Mesothelial cell of epicardium (in vitro differentiated cells): ENCODE results near the gene IGFLR1. TPM values are rescaled to one million over a fixed set of nuclear protein-coding genes. Genes with fewer than 3 reads are reported as not detected.

Experiments
- DNase-seq, 2 experiments: peaks; one replicate each; pipeline ENCODE4 v3.0.0; 2021; ENCODE audit warnings: low spot score in 2 of 2; ENCODE audit not compliant: unreplicated experiment in 2 of 2
- H3K27ac Mint-ChIP-seq: 2 replicates; pipeline ENCODE4 v1.8.0; 2021; ENCODE audit warnings: mixed read lengths
- H3K27me3 Mint-ChIP-seq: 2 replicates; pipeline ENCODE4 v1.8.0; 2021; ENCODE audit warnings: low read depth, mixed read lengths
- H3K36me3 Mint-ChIP-seq: 2 replicates; pipeline ENCODE4 v1.8.0; 2021; ENCODE audit warnings: mixed read lengths
- H3K4me1 Mint-ChIP-seq: 2 replicates; pipeline ENCODE4 v1.8.0; 2021; ENCODE audit warnings: mixed read lengths
- H3K4me3 Mint-ChIP-seq: 2 replicates; pipeline ENCODE4 v1.8.0; 2021; ENCODE audit warnings: mild to moderate bottlenecking, moderate library complexity, mixed read lengths
- H3K9me3 Mint-ChIP-seq: 2 replicates; pipeline ENCODE4 v1.8.0; 2021; ENCODE audit warnings: mixed read lengths
- CTCF ChIP-seq: fragments of 200-600 bp; sonication (generic); IDR thresholded peaks from one replicate; pipeline ENCODE4 v1.5.0; 2021; ENCODE audit warnings: antibody characterized with exemption; ENCODE audit not compliant: unreplicated experiment
- total RNA-seq: library from RNA; stranded (reverse); gene quantifications from 3 replicates; pipeline ENCODE4 v1.2.1, GENCODE V29; 2021

The IGFLR1 gene, protein sequence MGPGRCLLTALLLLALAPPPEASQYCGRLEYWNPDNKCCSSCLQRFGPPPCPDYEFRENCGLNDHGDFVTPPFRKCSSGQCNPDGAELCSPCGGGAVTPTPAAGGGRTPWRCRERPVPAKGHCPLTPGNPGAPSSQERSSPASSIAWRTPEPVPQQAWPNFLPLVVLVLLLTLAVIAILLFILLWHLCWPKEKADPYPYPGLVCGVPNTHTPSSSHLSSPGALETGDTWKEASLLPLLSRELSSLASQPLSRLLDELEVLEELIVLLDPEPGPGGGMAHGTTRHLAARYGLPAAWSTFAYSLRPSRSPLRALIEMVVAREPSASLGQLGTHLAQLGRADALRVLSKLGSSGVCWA
- total RNA-seq: 2.7 to 3.2 TPM (median 2.8 TPM) in 3 replicates

DNA sequence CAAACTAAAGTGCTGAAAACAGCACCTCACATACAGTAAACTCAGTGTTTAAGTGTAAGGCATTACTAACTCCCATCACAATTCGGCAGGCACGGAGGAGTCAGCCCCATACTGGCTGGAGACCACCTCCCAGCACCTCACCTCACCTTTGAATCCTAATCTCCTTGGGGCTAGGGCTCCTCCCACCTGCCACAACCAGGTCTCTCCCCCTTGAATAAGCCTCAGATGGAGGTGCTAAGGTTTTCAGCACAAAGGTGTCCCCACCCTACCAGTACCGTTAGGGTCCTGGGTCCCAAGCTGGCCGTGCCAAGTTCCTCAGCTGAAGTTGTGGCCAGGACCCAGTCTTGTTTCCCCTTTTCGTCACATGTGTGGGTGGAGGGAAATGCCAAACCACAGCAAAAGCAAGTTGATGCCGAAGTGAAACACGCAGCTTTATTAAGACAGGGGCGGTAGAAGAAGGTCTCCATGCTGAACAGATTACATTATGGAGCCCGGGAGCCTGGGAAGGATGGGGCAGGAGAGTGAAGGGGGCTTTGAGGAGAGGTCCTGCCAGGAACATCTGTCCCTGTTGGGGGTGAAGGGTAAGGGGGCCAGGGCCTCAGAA is at the start of gene IGFLR1:
TSS of gene IGFLR1 (minus strand) at position 332 of the 604 bp plus-strand sequence. CDS start 1,272 bp downstream, outside the sequence.
- Mint-ChIP-seq H3K4me3 (peak within 1 kb of the TSS; percentile 26), H3K9me3 (no peaks in the 10 kb centered on the region), H3K36me3 (peaks cover 11% of the 10 kb centered on the region), H3K27me3 (no peaks in the 10 kb centered on the region), H3K4me1 (peaks cover 26% of the 10 kb centered on the region), H3K27ac (peak within 1 kb of the TSS; percentile 43)
- TF ChIP-seq CTCF: no peak
- no peak for DNase-seq

DNA sequence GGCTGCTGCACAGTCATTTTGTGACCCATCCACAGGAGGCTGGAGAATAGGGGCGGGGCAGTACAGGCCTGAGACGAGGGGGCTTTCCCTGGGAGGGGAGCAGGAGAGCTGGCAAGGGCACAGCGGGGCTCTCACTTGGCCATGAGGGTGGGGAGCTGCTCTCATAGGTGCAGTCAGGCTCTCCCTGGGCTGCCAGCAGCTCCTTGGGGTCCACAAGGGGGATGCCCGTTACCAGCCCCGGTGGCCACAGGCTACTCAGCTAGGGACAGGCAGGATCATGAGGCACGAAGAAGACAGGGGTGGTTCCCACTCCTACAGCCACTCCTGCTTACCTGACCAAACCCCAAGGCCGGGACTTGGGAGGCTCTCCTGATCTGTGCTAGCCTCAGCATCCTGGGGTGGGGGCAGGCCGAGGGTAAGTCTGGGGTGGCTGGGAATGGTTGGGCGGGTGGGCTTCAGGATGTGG is 49.6 kb upstream of the IGFLR1 start:
- H3K27ac Mint-ChIP-seq: no peak overlapping the region
- peaks cover 29% of the 10 kb centered on the region for H3K27me3 Mint-ChIP-seq
- H3K4me3 Mint-ChIP-seq: no peak overlapping the region
- H3K9me3 Mint-ChIP-seq: no peaks in the 10 kb centered on the region
- no peaks in the 10 kb centered on the region for H3K36me3 Mint-ChIP-seq
- DNase-seq: no peak
- TF ChIP-seq CTCF: no peak
- H3K4me1 Mint-ChIP-seq: no peaks in the 10 kb centered on the region

GRCh38 chr19:35790981-35791813 is 48.9 kb upstream of the IGFLR1 start:
- Mint-ChIP-seq H3K36me3 (no peaks in the 10 kb centered on the region), H3K9me3 (no peaks in the 10 kb centered on the region), H3K4me1 (no peaks in the 10 kb centered on the region), H3K27ac (no peak overlapping the region), H3K27me3 (peaks cover 23% of the 10 kb centered on the region), H3K4me3 (no peak overlapping the region)
- no peak for TF ChIP-seq CTCF
- no peak for DNase-seq

DNA sequence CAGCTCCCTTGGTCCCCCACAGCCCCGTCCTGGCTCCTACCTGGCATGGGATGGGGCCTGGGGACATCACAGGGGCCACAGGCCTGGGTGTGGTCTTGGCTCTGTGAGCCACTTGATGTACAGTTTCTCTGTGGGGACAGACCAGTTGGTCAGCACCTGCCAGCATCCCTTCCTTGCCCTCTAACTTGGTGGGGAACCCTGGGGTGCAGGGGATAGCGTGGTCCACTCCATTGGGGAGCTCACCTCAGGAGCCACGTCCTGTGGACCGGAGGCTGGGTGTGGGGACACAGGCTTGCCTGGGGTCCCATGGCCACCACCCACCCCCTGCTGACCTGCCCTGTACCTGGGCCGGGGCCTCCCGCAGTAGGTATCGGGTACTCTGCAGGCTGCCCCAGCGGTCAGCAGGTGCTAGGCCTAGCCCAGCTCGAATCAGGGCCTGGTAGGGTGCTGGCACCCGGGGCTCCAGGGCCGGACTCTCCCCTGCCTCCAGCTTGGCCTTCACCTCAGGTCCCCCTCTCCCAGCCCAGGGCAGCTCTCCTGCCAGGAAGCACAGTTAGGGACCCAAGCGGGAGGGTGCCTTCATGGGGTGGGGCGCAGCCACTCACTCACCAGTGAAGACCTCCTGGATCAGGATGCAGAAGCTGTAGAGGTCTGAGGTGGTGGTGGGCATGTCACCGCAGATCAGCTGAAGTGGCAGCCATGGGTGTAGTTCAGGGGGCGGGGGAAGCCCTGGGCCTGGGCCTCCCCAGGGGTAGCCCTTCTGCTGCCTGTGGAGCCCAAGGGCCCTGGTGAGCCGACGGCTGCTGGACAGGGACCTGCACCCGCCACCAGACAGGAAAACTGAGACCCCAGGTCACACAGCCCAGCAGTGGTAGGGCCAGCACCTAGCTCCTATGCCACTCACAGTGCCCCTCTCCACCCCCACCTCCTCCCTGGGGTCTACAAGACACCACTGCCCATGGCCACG is 48.0 kb upstream of the IGFLR1 start:
- H3K27me3 Mint-ChIP-seq: peaks cover 14% of the 10 kb centered on the region
- no peak for TF ChIP-seq CTCF
- H3K4me1 Mint-ChIP-seq: no peaks in the 10 kb centered on the region
- H3K4me3 Mint-ChIP-seq: no peak overlapping the region
- H3K27ac Mint-ChIP-seq: no peak overlapping the region
- no peak for DNase-seq
- no peaks in the 10 kb centered on the region for H3K9me3 Mint-ChIP-seq
- no peaks in the 10 kb centered on the region for H3K36me3 Mint-ChIP-seq
